PC-3 (cell line): Measurements from ENCODE around the gene OPRL1.

ENCODE experiments used
- EZH2phosphoT487 ChIP-seq: fragments of 300-600 bp; sonication (generic); IDR thresholded peaks from 2 replicates; pipeline ENCODE4 v1.6.1; 2018; ENCODE audit warnings: mild to moderate bottlenecking, antibody characterized with exemption, low read length, borderline replicate concordance
- TF ChIP-seq, protein P1 (sequence below): fragments of 300-600 bp; sonication (generic); conservative IDR thresholded peaks from 2 replicates; pipeline ENCODE4 v1.5.1; 2017; ENCODE audit warnings: antibody characterized with exemption, low read depth, mild to moderate bottlenecking, low read length

DNA sequence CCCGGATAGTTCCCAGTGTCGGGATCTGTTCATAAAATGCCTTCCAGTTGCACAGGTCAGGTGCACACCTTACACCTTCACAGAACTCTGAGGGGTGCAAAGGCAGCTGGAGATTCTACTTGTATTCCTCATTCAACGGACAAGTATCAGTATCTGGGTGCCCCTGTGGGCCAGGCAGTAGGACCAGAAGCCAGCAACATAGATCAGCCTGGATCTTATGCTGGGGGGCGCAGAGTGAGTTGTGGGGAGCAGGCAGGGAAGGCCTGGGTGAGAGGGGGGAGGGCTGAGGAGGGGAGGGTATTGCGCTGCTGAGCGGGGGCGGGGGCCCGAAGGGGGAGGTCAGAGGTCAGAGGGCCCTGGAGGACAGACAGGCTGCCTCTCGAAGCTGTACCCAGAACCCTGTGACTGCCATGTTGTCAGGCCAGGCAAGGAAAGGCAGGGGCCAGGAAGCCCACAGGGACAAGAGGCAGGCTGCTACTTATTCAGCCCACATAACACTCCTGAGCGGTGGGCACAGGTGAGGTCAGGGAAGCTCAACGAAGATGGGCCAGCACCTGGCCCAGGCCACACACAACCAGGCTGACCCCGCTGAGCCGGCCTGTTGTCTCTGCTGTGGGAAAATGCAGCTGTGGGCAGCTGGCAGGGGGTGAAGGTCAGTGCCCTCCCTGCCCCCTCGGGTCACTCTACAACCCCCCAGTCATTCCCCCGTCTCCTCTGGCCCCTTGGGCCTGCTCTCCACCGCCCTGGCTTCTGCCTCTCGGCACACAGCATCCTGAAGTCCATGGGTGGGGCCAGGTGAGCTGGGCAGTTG lies 1.1 kb downstream of the OPRL1 start:
- TF ChIP-seq EZH2phosphoT487 = no peak
- TF ChIP-seq, protein P1, sequence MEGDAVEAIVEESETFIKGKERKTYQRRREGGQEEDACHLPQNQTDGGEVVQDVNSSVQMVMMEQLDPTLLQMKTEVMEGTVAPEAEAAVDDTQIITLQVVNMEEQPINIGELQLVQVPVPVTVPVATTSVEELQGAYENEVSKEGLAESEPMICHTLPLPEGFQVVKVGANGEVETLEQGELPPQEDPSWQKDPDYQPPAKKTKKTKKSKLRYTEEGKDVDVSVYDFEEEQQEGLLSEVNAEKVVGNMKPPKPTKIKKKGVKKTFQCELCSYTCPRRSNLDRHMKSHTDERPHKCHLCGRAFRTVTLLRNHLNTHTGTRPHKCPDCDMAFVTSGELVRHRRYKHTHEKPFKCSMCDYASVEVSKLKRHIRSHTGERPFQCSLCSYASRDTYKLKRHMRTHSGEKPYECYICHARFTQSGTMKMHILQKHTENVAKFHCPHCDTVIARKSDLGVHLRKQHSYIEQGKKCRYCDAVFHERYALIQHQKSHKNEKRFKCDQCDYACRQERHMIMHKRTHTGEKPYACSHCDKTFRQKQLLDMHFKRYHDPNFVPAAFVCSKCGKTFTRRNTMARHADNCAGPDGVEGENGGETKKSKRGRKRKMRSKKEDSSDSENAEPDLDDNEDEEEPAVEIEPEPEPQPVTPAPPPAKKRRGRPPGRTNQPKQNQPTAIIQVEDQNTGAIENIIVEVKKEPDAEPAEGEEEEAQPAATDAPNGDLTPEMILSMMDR = no peak
